ENCODE results near the gene TP53BP1. TPM values are rescaled to one million over a fixed set of nuclear protein-coding genes. Genes with fewer than 3 reads are reported as not detected.
A peak's percentile ranks its signal among the peaks of the same experiment; 100 is the strongest.

TP53BP1 gene
- 10 to 100 TPM; 22.7 to 34.4 (median 27.8) TPM for total RNA-seq
- 10 to 100 TPM in 1 of 2 donors, 1 to 10 TPM in 1; 7.4 to 18.9 TPM for polyA plus RNA-seq
- long read RNA-seq, donor 1, full-length matches to known transcripts: 3 of 21 reads
- long read RNA-seq, donor 1, partial matches to known transcripts: 13 of 21 reads
- long read RNA-seq, donor 1, other reads (novel, unspliced or antisense): 5 of 21 reads
- long read RNA-seq, donor 2, full-length matches to known transcripts: 5 of 44 reads
- long read RNA-seq, donor 2, partial matches to known transcripts: 28 of 44 reads
- long read RNA-seq, donor 2, other reads (novel, unspliced or antisense): 11 of 44 reads
- long read RNA-seq, donor 3, full-length matches to known transcripts: 12 of 25 reads
- long read RNA-seq, donor 3, partial matches to known transcripts: 12 of 25 reads
- long read RNA-seq, donor 3, other reads (novel, unspliced or antisense): 1 of 25 reads

GRCh38 chr15:43492673-43493601, at the start of gene TP53BP1:
TSS of gene TP53BP1 (minus strand) at chr15:43493156. CDS start at chr15:43493043, 113 bp downstream.
- H3K9me3 ChIP-seq: no peaks in the 10 kb centered on the region
- peak within 1 kb of the TSS; percentile 63 to 84 (median 78) for H3K4me3 ChIP-seq
- TF ChIP-seq CTCF (IDR thresholded peaks at IDR 0.05): no peak
- TF ChIP-seq POLR2A (IDR thresholded peaks at IDR 0.05): no peak
- H3K36me3 ChIP-seq: peaks cover 0 to 37% (median 23%) of the 10 kb centered on the region in 9 donors
- 1% methylated on average over 48 to 54 of the region's 54 CpGs for WGBS, 4 donors
- intact Hi-C loops (cut with DNase I): loop anchor here in 5 of 10 donors (1.0 to 2.0 kb wide), 2 partner anchors 17 to 18 kb away; no protein-coding TSS in a partner anchor
- no peaks in the 10 kb centered on the region for H3K27me3 ChIP-seq
- H3K4me1 ChIP-seq: peaks cover 0 to 29% (median 21%) of the 10 kb centered on the region in 12 donors
- peak; percentile 97 to 99 (median 97) for DNase-seq
- peak; percentile 99 to 100 (median 100) for ATAC-seq
- H3K27ac ChIP-seq: peak within 1 kb of the TSS in 11 of 12 donors; percentile 48 to 88 (median 83)

- no peaks in the 10 kb centered on the region for H3K27me3 ChIP-seq
- H3K9me3 ChIP-seq: peaks cover 0 to 8% (median 0%) of the 10 kb centered on the region in 12 donors
- intact Hi-C loops (cut with DNase I): no loop called here
- H3K4me3 ChIP-seq: no peak overlapping the region
- ATAC-seq (no peak), DNase-seq (no peak)
- H3K36me3 ChIP-seq: peaks cover 0 to 7% (median 2%) of the 10 kb centered on the region in 9 donors
- H3K27ac ChIP-seq: no peak overlapping the region
- H3K4me1 ChIP-seq: no peaks in the 10 kb centered on the region
- no peak for TF ChIP-seq POLR2A (IDR thresholded peaks at IDR 0.05)
- no peak for TF ChIP-seq CTCF (IDR thresholded peaks at IDR 0.05)
Observed at GRCh38 chr15:43541785-43542184, 48.8 kb upstream of the TP53BP1 start.

- WGBS, 4 donors: 77 to 90% (median 84%) methylated on average over 2 of the region's 2 CpGs
Observed at GRCh38 chr15:43538091-43538490, 45.1 kb upstream of the TP53BP1 start.

More at GRCh38 chr15:43538091-43538490, 45.1 kb upstream of the TP53BP1 start:
- no peaks in the 10 kb centered on the region for H3K9me3 ChIP-seq
- DNase-seq: no peak
- H3K4me1 ChIP-seq: no peaks in the 10 kb centered on the region
- H3K36me3 ChIP-seq: peaks cover 0 to 28% (median 12%) of the 10 kb centered on the region in 9 donors
- intact Hi-C loops (cut with DNase I): no loop called here
- no peak overlapping the region for H3K4me3 ChIP-seq
- no peak for ATAC-seq
- H3K27me3 ChIP-seq: no peaks in the 10 kb centered on the region
- H3K27ac ChIP-seq: no peak overlapping the region
- TF ChIP-seq POLR2A (IDR thresholded peaks at IDR 0.05) (no peak), CTCF (IDR thresholded peaks at IDR 0.05) (no peak)

All from heart left ventricle (tissue), 16 donors.